Psoas muscle (tissue), 8 donors: ENCODE data around the gene TJP1. TPM values are rescaled to one million over a fixed set of nuclear protein-coding genes. Genes with fewer than 3 reads are reported as not detected.
"Not testable (repeated sequence)": the region's sequence is repeated elsewhere in the genome, so short reads cannot be mapped to it uniquely, and the experiment has no call there.

Source experiments
- ATAC-seq, 4 donors: fragments of 200-7000 bp; cut with Tn5 transposase; one replicate each; pipeline ENCODE4 v1.9.1; 2020; ENCODE audit warnings: moderate library complexity in 3 of 4, mild to moderate bottlenecking in 2 of 4
- DNase-seq, 2 donors: peaks; one replicate each; pipeline ENCODE4 v3.0.0-alpha.2; 2020
- H3K27ac ChIP-seq: fragments of 200-600 bp; one replicate; pipeline ENCODE4 v1.8.0; 2022
- H3K27me3 ChIP-seq, 3 donors: fragments of 200-600 bp in 1 of 3; one replicate each; pipeline versions ENCODE4 v1.6.1 to v1.8.0; 2013 to 2022; ENCODE audit warnings: low read length in 2 of 3, mild to moderate bottlenecking in 2 of 3, moderate library complexity in 1 of 3; ENCODE audit not compliant: insufficient read depth in 3 of 3
- H3K36me3 ChIP-seq, 2 donors: fragments of 200-600 bp in 1 of 2; one replicate each; pipeline versions ENCODE4 v1.6.1 to v1.8.0; 2013 to 2022; ENCODE audit warnings: low read depth in 1 of 2, mild to moderate bottlenecking in 1 of 2, moderate library complexity in 1 of 2; ENCODE audit not compliant: insufficient read depth in 1 of 2
- H3K4me1 ChIP-seq: fragments of 200-600 bp; one replicate; pipeline ENCODE4 v1.8.0; 2022
- H3K4me3 ChIP-seq: fragments of 200-600 bp; one replicate; pipeline ENCODE4 v1.8.0; 2022; ENCODE audit warnings: mild to moderate bottlenecking
- H3K9me3 ChIP-seq: fragments of 200-600 bp; one replicate; pipeline ENCODE4 v1.8.0; 2022
- WGBS, 3 donors: extraction: QIAGEN DNeasy Blood & Tissue Kit; methylation state at CpG; one replicate each; pipeline versions ENCODE4 v1.1.6 to v1.1.7; 2013; 5-methylcytosine and 5-hydroxymethylcytosine counted together
- intact Hi-C, 2 donors: fragments of 100-400 bp; cut with DNase I; formaldehyde crosslinking; loops; one replicate each; pipeline versions ENCODE4 v1.11.0 to v1.14.2; 2022
- polyA plus RNA-seq, 3 donors: library from polyadenylated mRNA; stranded (reverse); fragments of 200-250 nt; gene quantifications; one replicate each; pipeline ENCODE4 v1.2.3, GENCODE V29; 2013
- total RNA-seq, 4 donors: library from RNA; stranded (reverse); fragmentation: NEBNext Ultra II Directional in 2 of 4; extraction: Animal tissue kit (Norgen Biotek cat#: 25700) in 2 of 4; gene quantifications; one replicate each; pipeline versions ENCODE4 v1.2.1 to v1.2.4, GENCODE V29; 2021 to 2023
- TF ChIP-seq, protein P1 (sequence below): fragments of 200-600 bp; IDR thresholded peaks from one replicate; pipeline ENCODE4 v1.8.0; 2022; ENCODE audit warnings: antibody characterized with exemption
- donor health status: healthy with polysubstance abuse.
- donor health status: DM: no; HTN: no; CAD: no; lungs with moderate emphysema.
- donor health status: Bipolar disorder and iron deficiency.
- donor health status: healthy.
- donor health status: DM: yes; HTN: yes; CAD: no.
- donor health status: DM: no; HTN: no; CAD: no.
- donor health status: DM: no; HTN: no; CAD: no.
- donor health status: DM: yes; HTN: yes; CAD: no.

TJP1 gene
- total and polyA plus RNA-seq, 7 donors, result 8.6 to 49.9 (median 32.6) TPM

DNA sequence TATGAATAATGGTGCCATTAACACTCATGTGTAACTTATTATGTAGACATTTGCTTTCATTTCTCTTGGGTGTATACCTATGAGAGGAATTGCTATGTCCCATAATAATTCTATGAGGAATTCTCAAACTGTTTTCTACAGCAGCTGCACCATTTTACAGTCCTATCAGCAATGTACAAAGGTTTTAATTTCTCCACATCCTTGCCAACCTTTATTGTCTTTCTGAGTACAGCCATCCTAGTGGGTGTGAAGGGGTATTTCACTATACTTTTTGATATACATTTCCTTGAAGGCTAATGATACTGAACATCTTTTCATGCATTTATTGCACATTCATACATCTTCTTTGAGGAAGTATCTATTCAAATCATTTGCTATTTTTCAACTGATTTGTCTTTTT lies 34.5 kb downstream of the TJP1 start:
- no peak overlapping the region for H3K4me3 ChIP-seq
- DNase-seq (no peak), ATAC-seq (no peak)
- intact Hi-C loops, result no loop called here
- TF ChIP-seq, protein P1, sequence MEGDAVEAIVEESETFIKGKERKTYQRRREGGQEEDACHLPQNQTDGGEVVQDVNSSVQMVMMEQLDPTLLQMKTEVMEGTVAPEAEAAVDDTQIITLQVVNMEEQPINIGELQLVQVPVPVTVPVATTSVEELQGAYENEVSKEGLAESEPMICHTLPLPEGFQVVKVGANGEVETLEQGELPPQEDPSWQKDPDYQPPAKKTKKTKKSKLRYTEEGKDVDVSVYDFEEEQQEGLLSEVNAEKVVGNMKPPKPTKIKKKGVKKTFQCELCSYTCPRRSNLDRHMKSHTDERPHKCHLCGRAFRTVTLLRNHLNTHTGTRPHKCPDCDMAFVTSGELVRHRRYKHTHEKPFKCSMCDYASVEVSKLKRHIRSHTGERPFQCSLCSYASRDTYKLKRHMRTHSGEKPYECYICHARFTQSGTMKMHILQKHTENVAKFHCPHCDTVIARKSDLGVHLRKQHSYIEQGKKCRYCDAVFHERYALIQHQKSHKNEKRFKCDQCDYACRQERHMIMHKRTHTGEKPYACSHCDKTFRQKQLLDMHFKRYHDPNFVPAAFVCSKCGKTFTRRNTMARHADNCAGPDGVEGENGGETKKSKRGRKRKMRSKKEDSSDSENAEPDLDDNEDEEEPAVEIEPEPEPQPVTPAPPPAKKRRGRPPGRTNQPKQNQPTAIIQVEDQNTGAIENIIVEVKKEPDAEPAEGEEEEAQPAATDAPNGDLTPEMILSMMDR, result no peak
- H3K36me3 ChIP-seq, result no peaks in the 10 kb centered on the region
- no peaks in the 10 kb centered on the region for H3K9me3 ChIP-seq
- H3K27ac ChIP-seq, result no peak overlapping the region
- H3K27me3 ChIP-seq, result no peaks in the 10 kb centered on the region
- H3K4me1 ChIP-seq, result peaks cover 11% of the 10 kb centered on the region

DNA sequence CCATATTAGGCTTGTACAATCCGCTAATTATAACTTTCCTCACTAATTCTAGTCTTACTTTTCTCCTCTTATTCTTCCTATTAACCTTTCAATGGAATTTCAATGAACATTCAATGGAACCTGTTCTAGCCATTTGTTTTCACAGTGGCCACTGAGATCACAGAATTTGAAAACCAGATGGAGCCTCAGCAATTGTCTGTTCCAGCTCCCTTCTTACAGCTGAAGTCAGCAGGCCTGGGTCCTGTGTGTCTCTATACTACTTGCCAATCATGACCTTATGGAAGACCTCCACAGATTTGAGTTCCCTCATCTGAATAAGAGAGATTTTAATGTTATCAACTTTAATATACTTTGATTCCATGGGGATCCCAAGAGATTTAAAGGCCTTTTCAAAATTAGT lies 36.6 kb downstream of the TJP1 start:
- no peak for DNase-seq
- 92% methylated on average over 1 of the region's 1 CpG for WGBS, 3 donors
- H3K4me3 ChIP-seq, result no peak overlapping the region
- no peak overlapping the region for H3K27ac ChIP-seq
- H3K36me3 ChIP-seq, result no peaks in the 10 kb centered on the region
- no peak for ATAC-seq
- H3K9me3 ChIP-seq, result no peaks in the 10 kb centered on the region
- H3K4me1 ChIP-seq, result peaks cover 11% of the 10 kb centered on the region
- intact Hi-C loops, result no loop called here
- no peaks in the 10 kb centered on the region for H3K27me3 ChIP-seq
- TF ChIP-seq, protein P1, result no peak

DNA sequence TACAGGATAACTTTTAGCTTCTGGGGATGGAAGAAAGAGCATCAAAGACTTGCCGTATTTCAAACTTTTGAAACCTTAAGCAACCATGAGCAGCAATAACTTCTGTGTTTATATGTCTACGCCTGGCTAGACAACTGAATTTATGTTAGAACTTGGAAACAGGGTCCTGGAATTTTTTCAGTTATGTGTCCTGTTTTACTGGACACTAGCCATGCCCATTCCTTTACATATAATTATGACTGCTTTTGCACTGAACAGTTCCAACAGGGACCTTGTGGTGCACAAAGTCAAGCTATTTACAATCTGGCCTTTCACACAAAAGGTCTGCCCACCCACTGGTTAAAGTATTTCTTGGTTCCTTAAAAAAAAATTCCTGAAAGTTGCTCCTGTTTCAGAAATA lies 37.1 kb downstream of the TJP1 start:
- Histone ChIP-seq H3K4me3 (no peak overlapping the region), H3K4me1 (peaks cover 11% of the 10 kb centered on the region), H3K27ac (no peak overlapping the region), H3K9me3 (no peaks in the 10 kb centered on the region), H3K36me3 (no peaks in the 10 kb centered on the region), H3K27me3 (no peaks in the 10 kb centered on the region)
- ATAC-seq, result no peak
- WGBS, 3 donors, result 85 to 96% (median 94%) methylated on average over 2 of the region's 2 CpGs
- no peak for DNase-seq
- TF ChIP-seq, protein P1, result no peak
- intact Hi-C loops, result no loop called here

DNA sequence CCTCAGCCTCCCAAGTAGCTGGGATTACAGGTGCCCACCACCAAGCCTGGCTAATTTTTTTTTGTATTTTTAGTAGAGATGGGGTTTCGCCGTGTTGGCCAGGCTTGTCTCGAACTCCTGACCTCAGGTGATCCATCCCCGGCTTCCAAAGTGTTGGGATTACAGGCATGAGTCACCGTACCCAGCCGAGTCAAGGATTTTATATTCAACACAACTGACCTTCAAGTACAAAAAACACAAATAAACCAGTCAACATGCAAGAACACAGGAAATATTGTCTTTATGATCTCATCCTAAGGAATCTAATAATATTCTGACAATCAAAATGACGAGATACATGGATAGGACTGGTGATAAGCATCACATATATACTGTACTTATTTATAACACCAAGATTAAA lies 37.9 kb downstream of the TJP1 start:
- no peaks in the 10 kb centered on the region for H3K36me3 ChIP-seq
- no peaks in the 10 kb centered on the region for H3K9me3 ChIP-seq
- intact Hi-C loops, result no loop called here
- H3K27ac ChIP-seq, result no peak overlapping the region
- ATAC-seq (no peak), DNase-seq (no peak)
- no peak overlapping the region for H3K4me3 ChIP-seq
- WGBS, 3 donors, result 72 to 83% (median 76%) methylated on average over 7 of the region's 7 CpGs
- no peaks in the 10 kb centered on the region for H3K27me3 ChIP-seq
- peaks cover 11% of the 10 kb centered on the region for H3K4me1 ChIP-seq
- TF ChIP-seq, protein P1, result no peak

DNA sequence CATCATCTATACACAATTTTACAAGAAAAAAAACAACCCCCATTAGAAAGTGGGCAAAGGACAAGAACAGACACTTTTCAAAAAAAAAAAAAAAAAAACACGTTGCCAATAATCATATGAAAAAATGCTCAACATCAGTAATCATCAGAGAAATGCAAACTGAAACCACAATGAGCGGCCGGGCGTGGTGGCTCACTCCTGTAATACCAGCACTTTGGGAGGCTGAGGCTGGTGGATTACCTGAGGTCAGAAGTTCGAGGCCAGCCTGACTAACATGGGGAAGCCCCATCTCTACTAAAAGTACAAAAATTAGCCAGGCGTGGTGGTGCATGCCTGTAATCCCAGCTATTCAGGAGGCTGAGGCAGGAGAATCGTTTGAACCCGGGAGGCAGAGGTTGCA lies 39.5 kb downstream of the TJP1 start:
- H3K4me3 ChIP-seq, ATAC-seq, H3K36me3 ChIP-seq, DNase-seq, H3K9me3 ChIP-seq, intact Hi-C loops, H3K27me3 ChIP-seq, H3K27ac ChIP-seq: not testable (repeated sequence)
- 79 to 94% (median 90%) methylated on average over 8 of the region's 8 CpGs for WGBS, 3 donors
- peaks cover 17% of the 10 kb centered on the region for H3K4me1 ChIP-seq
